Measurements from ENCODE around the gene QSER1.

DNA sequence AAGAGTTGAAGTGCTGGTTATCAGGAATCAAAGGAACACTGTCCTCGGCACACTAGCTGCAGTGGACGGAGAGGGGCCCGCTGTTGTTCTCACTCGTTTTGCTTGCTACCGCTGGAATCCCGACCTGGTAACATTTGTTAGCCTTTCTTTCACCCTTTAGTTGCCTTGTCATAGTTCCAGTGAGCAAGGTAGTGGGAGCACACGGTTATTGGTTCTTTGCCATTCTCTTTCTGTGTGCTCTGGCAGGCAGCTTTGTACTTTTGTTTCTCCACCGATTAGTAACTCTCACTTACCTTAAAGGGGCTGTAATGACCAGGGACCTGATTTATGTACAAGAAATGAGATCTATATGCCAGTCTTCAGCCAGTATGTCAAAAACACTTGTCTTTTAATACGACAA lies 124.9 kb downstream of the QSER1 start:
- TF ChIP-seq, protein P1, sequence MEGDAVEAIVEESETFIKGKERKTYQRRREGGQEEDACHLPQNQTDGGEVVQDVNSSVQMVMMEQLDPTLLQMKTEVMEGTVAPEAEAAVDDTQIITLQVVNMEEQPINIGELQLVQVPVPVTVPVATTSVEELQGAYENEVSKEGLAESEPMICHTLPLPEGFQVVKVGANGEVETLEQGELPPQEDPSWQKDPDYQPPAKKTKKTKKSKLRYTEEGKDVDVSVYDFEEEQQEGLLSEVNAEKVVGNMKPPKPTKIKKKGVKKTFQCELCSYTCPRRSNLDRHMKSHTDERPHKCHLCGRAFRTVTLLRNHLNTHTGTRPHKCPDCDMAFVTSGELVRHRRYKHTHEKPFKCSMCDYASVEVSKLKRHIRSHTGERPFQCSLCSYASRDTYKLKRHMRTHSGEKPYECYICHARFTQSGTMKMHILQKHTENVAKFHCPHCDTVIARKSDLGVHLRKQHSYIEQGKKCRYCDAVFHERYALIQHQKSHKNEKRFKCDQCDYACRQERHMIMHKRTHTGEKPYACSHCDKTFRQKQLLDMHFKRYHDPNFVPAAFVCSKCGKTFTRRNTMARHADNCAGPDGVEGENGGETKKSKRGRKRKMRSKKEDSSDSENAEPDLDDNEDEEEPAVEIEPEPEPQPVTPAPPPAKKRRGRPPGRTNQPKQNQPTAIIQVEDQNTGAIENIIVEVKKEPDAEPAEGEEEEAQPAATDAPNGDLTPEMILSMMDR (optimal IDR thresholded peaks at IDR 0.05 in 1 of 3, IDR thresholded peaks at IDR 0.05 in 1 of 3, conservative IDR thresholded peaks at IDR 0.05 in 1 of 3; ENCODE audit: extremely low read depth in 1 of 3, insufficient read depth in 2 of 3, low read length in 3 of 3) = no peak
- TF ChIP-seq EZH2 (IDR thresholded peaks at IDR 0.05; ENCODE audit: low read length) = no peak

All from keratinocyte (primary cell).